Gastrocnemius medialis (tissue), 4 donors: ENCODE data around the gene SLC36A2. TPM values are rescaled to one million over a fixed set of nuclear protein-coding genes. Genes with fewer than 3 reads are reported as not detected.
"Not testable (repeated sequence)": the region's sequence is repeated elsewhere in the genome, so short reads cannot be mapped to it uniquely, and the experiment has no call there.

Experiments
- ATAC-seq, 2 donors: fragments of 150-250 bp; one replicate each; pipeline ENCODE4 v1.9.1; 2016
- DNase-seq, 2 donors: peaks; one replicate each; pipeline ENCODE4 v3.0.0-alpha.2; 2019
- H3K27ac ChIP-seq, 4 donors: fragments of 200-600 bp; sonication (generic); 1 replicate in 1 of 4; 2 replicates in 3 of 4; pipeline ENCODE4 v1.5.1; 2016 to 2018; ENCODE audit warnings: mild to moderate bottlenecking in 2 of 4, moderate library complexity in 1 of 4
- H3K27me3 ChIP-seq, 3 donors: fragments of 200-600 bp; sonication (generic) in 2 of 3; 1 replicate in 1 of 3; 2 replicates in 2 of 3; pipeline versions ENCODE4 v1.5.1 to v1.6.0; 2016 to 2019; ENCODE audit warnings: mild to moderate bottlenecking in 1 of 3, moderate library complexity in 1 of 3
- H3K36me3 ChIP-seq, 2 donors: fragments of 200-600 bp; sonication (generic) in 1 of 2; one replicate each; pipeline ENCODE4 v1.5.1; 2017 to 2018
- H3K4me1 ChIP-seq, 2 donors: fragments of 200-600 bp; sonication (generic) in 1 of 2; one replicate each; pipeline ENCODE4 v1.5.1; 2016 to 2017; ENCODE audit warnings: mild to moderate bottlenecking in 2 of 2
- H3K4me3 ChIP-seq, 4 donors: fragments of 200-600 bp; sonication (generic) in 3 of 4; 1 replicate in 1 of 4; 2 replicates in 3 of 4; pipeline ENCODE4 v1.5.1; 2016 to 2019; ENCODE audit warnings: mild to moderate bottlenecking in 2 of 4
- H3K9me3 ChIP-seq, 3 donors: fragments of 200-600 bp; sonication (generic) in 2 of 3; 1 replicate in 1 of 3; 2 replicates in 2 of 3; pipeline ENCODE4 v1.5.1; 2016 to 2019
- CTCF ChIP-seq, 5 experiments: fragments of 450-650 bp in 3 of 5; fragments of 200-600 bp in 2 of 5; sonication (generic) in 2 of 5; IDR thresholded peaks in 4 of 5; conservative IDR thresholded peaks in 1 of 5; 1 replicate in 4 of 5; 2 replicates in 1 of 5; pipeline ENCODE4 v1.5.1; 2016 to 2019; ENCODE audit warnings: antibody characterized with exemption in 5 of 5, mild to moderate bottlenecking in 3 of 5, moderate library complexity in 3 of 5
- POLR2A ChIP-seq, 2 donors: fragments of 450-650 bp; IDR thresholded peaks; one replicate each; pipeline ENCODE4 v1.6.1; 2017; ENCODE audit warnings: antibody characterized with exemption in 2 of 2, mild to moderate bottlenecking in 2 of 2, moderate library complexity in 2 of 2
- in situ Hi-C, 4 donors: fragments of 200-750 bp; cut with MboI; loops; one replicate each; pipeline versions ENCODE4 v1.15.0 to v1.8.0; 2017; ENCODE audit warnings: low sequenced_read_pairs in 4 of 4
- intact Hi-C: fragments of 100-400 bp; cut with DNase I; formaldehyde crosslinking; loops from one replicate; pipeline ENCODE4 v1.15.1; 2023; ENCODE audit warnings: low total_unique reads
- total RNA-seq, 4 donors: library from RNA; depleted of rRNA; stranded (reverse); fragments of >200 nt; gene quantifications; one replicate each; pipeline versions ENCODE4 v1.1.0 to v1.2.3, GENCODE V29; 2016

The SLC36A2 gene
- total RNA-seq, 4 donors from 2014 or later: 8.8 to 22.9 (median 16.4) TPM

DNA sequence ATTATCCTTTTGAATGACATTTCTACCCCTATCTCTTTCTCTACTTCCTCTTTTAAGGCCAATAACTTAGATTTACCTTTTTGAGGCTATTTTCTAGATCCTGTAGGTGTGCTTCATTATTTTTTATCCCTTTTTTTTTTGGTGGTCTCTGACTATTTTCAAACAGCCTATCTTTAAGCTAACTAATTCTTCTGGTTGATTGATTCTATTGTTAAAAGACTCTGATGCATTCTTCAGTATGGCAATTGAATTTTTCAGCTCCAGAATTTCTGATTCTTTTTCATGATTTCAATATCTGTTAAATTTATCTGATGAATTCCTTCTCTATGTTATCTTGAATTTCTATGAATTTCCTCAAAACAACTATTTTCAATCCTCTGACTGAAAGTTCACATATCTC, 36.4 kb downstream of the SLC36A2 start:
- no peaks in the 10 kb centered on the region for H3K27me3 ChIP-seq
- TF ChIP-seq POLR2A (IDR thresholded peaks at IDR 0.05): no peak
- no peak for TF ChIP-seq CTCF (IDR thresholded peaks at IDR 0.05 in 4 of 5, conservative IDR thresholded peaks at IDR 0.05 in 1 of 5)
- no peak overlapping the region for H3K27ac ChIP-seq
- ATAC-seq (no peak), DNase-seq (no peak)
- H3K4me1 ChIP-seq: no peaks in the 10 kb centered on the region
- H3K36me3 ChIP-seq: no peaks in the 10 kb centered on the region
- no peaks in the 10 kb centered on the region for H3K9me3 ChIP-seq
- no peak overlapping the region for H3K4me3 ChIP-seq
- in situ Hi-C loops: no loop called here
- intact Hi-C loops: no loop called here

DNA sequence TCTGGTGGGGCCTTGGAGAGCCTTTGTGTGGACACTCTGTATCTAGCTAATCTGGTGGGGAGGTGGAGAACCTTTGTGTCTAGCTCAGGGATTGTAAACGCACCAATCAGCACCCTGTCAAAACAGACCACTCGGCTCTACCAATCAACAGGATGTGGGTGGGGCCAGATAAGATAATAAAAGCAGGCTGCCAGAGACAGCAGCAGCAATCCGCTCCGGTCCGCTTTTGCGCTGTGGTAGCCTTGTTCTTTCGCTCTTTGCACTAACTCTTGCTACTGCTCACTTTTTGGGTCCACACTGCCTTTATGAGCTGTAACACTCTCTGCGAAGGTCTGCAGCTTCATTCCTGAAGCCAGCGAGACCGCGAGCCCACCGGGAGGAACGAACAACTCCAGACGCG, 37.5 kb downstream of the SLC36A2 start:
- H3K4me1 ChIP-seq, H3K27me3 ChIP-seq, ATAC-seq, intact Hi-C loops, H3K9me3 ChIP-seq, H3K4me3 ChIP-seq, in situ Hi-C loops, DNase-seq, H3K36me3 ChIP-seq, H3K27ac ChIP-seq: not testable (repeated sequence)

DNA sequence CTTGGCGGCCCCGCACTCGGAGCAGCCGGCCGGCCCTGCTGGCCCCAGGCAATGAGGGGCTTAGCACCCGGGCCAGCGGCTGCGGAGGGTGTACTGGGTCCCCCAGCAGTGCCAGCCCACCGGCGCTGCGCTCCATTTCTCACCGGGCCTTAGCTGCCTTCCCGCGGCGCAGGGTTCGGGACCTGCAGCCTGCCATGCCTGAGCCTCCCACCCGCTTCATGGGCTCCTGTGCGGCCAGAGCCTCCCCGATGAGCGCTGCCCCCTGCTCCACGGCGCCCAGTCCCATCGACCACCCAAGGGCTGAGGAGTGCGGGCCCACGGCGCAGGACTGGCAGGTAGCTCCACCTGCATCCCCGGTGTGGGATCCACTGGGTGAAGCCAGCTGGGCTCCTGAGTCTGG, 38.1 kb downstream of the SLC36A2 start:
- H3K4me1 ChIP-seq, H3K27ac ChIP-seq, H3K36me3 ChIP-seq, H3K4me3 ChIP-seq, in situ Hi-C loops, DNase-seq, H3K27me3 ChIP-seq, intact Hi-C loops, ATAC-seq, H3K9me3 ChIP-seq: not testable (repeated sequence)

DNA sequence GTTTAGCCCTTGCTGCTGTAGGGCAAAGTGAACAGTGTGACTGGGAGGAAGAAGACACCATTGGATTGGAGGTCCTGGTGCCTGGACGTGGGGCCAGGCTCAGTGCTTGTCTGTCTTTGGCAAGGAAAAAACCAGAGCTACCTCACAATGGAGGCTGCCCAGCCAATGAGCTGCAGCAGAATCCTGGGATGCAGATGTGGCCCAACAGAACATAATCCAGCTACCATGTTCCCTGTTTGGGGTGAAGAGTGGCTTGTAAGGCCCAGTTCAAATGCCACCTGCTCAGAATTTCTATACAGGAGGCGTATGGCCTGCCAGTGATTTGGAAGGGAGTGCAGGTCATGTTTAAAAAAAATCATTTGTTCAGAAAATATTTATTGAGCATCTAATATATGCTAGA, 43.7 kb downstream of the SLC36A2 start, which contains the start of gene SLC36A3:
Gene SLC36A3 (minus strand): TSS at position 101 of the 400 bp plus-strand sequence. CDS start 412 bp downstream, outside the sequence.
- Histone ChIP-seq H3K4me3 (no peak within 1 kb of the TSS), H3K9me3 (no peaks in the 10 kb centered on the region), H3K27ac (no peak within 1 kb of the TSS), H3K36me3 (no peaks in the 10 kb centered on the region), H3K4me1 (no peaks in the 10 kb centered on the region), H3K27me3 (no peaks in the 10 kb centered on the region)
- intact Hi-C loops: no loop called here
- no peak for TF ChIP-seq POLR2A (IDR thresholded peaks at IDR 0.05)
- ATAC-seq (no peak), DNase-seq (no peak)
- in situ Hi-C loops: no loop called here

- ATAC-seq (peak; percentile 74 to 91), DNase-seq (peak in 1 of 2 donors; percentile 38)
- Histone ChIP-seq H3K9me3 (no peaks in the 10 kb centered on the region), H3K4me1 (no peaks in the 10 kb centered on the region), H3K27me3 (no peaks in the 10 kb centered on the region), H3K27ac (no peak overlapping the region), H3K36me3 (no peaks in the 10 kb centered on the region), H3K4me3 (no peak overlapping the region)
- intact Hi-C loops: no loop called here
- in situ Hi-C loops: no loop called here
- TF ChIP-seq CTCF (IDR thresholded peaks at IDR 0.05 in 4 of 5, conservative IDR thresholded peaks at IDR 0.05 in 1 of 5): peak in 4 of 5 experiments; percentile 23 to 63 (median 46)
- TF ChIP-seq POLR2A (IDR thresholded peaks at IDR 0.05): no peak
These were observed 49.1 kb downstream of the SLC36A2 start for GRCh38 chr5:151298063-151298855.

DNA sequence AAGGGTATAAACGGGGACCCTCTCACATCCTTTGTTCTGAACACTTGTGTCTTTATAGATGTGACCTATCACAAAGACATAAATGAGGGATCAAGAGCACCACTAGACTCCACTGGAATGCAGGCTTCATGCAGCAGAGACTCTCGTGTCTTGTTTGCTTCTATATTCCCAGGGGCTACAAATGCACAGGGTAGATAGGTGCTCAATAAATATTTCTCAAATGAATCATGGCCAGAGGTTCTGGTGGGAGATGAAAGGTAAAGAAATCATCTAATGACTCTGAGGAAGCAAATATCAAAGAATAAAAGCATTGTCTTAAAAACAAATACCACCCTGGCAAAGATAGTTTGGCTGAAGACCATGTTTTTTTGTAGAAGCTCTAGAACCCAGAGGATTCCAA, 50.4 kb downstream of the SLC36A2 start:
- Histone ChIP-seq H3K27me3 (no peaks in the 10 kb centered on the region), H3K9me3 (no peaks in the 10 kb centered on the region), H3K4me3 (no peak overlapping the region), H3K27ac (no peak overlapping the region), H3K4me1 (no peaks in the 10 kb centered on the region), H3K36me3 (no peaks in the 10 kb centered on the region)
- TF ChIP-seq CTCF (IDR thresholded peaks at IDR 0.05 in 4 of 5, conservative IDR thresholded peaks at IDR 0.05 in 1 of 5) (no peak), POLR2A (IDR thresholded peaks at IDR 0.05) (no peak)
- DNase-seq: no peak
- in situ Hi-C loops: no loop called here
- intact Hi-C loops: no loop called here
- no peak for ATAC-seq
